AG09309 (cell line): ENCODE measurements around the gene RNPS1.
"Not testable (repeated sequence)": the region's sequence is repeated elsewhere in the genome, so short reads cannot be mapped to it uniquely, and the experiment has no call there.

ENCODE experiments used
- DNase-seq: peaks from one replicate; pipeline ENCODE4 v3.0.0-alpha.2; 2010; ENCODE audit warnings: low read depth
- H3K4me3 ChIP-seq: 2 replicates; pipeline ENCODE4 v1.5.1; 2011; ENCODE audit warnings: mild to moderate bottlenecking, low read depth, low read length, moderate library complexity; ENCODE audit not compliant: control insufficient read depth
- TF ChIP-seq, protein P1 (sequence below): IDR thresholded peaks from 2 replicates; pipeline ENCODE4 v1.5.1; 2011; ENCODE audit warnings: mild to moderate bottlenecking, low read depth, low read length, inconsistent platforms; ENCODE audit not compliant: insufficient read depth, control insufficient read depth; ENCODE audit errors: missing control alignments

Gene RNPS1

DNA sequence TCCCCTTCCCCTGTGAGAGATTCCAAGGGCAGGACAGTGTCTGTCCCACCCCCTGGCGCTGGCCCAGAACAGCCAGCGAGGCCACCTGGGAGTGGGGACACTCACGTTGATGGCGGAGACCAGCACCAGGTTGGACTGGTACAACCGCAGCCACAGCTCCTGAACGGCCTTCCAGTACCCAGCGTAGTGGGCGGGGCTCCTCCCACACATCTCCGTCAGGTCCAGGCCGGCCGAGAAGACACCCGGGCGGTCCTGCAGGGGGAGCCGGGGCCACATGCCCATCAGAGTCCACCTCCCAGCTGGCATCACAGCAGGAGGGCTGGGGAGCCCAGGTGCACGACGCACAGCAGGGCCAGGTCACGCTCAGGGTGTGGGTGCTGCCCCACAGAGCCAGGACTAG is 23.6 kb downstream of the RNPS1 start:
- no peak for DNase-seq
- TF ChIP-seq, protein P1, sequence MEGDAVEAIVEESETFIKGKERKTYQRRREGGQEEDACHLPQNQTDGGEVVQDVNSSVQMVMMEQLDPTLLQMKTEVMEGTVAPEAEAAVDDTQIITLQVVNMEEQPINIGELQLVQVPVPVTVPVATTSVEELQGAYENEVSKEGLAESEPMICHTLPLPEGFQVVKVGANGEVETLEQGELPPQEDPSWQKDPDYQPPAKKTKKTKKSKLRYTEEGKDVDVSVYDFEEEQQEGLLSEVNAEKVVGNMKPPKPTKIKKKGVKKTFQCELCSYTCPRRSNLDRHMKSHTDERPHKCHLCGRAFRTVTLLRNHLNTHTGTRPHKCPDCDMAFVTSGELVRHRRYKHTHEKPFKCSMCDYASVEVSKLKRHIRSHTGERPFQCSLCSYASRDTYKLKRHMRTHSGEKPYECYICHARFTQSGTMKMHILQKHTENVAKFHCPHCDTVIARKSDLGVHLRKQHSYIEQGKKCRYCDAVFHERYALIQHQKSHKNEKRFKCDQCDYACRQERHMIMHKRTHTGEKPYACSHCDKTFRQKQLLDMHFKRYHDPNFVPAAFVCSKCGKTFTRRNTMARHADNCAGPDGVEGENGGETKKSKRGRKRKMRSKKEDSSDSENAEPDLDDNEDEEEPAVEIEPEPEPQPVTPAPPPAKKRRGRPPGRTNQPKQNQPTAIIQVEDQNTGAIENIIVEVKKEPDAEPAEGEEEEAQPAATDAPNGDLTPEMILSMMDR, result no peak
- no peak overlapping the region for H3K4me3 ChIP-seq

DNA sequence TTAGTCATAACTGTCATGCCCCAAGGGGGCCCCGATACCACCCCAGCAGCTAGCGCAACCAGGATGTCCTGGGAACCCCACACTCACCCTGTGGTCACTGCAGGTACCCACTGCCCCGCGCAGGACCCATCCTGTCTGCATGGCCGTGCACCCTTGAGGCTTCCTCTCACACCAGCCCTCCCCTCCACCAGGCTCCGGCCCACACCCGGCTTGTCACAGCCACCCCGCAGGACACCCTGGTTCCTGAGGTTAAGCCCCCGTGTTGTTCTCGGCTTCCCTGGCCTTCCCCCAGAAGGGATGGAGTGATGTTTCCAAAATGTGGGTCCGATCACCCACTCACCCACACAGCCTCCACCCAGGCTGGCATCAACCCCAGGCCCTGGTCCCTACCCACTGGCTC is 24.1 kb downstream of the RNPS1 start:
- DNase-seq, result no peak
- TF ChIP-seq, protein P1, result no peak
- no peak overlapping the region for H3K4me3 ChIP-seq

DNA sequence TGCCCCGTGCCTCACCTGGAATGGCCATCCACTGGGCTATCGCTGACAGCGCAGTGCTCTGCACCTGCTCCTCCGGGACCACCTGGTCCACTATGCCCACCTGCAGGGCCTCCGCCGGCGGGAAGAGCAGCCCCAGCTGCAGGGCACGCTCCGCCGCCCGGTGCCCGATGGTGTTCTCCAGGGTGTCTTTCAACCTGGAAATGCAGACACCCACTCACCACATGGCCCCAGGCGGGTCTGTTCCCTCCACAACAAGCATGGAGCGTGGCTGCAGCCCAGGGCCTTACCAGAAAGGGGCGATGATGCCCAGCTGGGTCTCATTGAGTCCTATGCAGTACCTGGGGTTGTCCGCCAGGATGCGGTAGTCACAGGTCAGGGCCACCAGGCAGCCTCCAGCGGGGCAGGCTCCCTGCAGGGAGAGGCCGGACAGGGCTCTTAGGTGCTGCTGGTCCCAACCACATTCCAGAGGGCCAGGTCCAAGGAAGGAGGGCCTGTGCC is 24.8 kb downstream of the RNPS1 start:
- no peak for DNase-seq
- TF ChIP-seq, protein P1, result no peak
- H3K4me3 ChIP-seq, result no peak overlapping the region

DNA sequence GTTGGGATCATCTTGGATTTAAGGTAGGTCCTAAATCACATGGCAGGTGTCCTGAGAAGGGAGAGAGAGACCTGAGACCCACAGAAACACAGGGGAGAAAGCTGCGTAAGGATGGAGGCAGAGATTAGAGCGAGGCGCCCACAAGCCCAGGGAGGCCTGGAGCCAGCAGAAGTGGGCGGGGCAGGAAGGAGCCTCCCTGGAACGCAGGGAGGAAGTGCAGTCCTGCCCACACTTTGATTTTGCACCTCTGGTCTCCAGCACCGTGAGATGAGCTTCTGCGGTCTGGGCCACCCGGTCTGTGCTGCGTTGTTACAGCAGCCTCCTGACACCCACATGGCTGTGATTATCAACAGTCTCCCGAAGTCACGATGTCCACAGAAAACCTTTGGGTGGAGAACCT is 25.3 kb downstream of the RNPS1 start:
- no peak for DNase-seq
- TF ChIP-seq, protein P1, result no peak

DNA sequence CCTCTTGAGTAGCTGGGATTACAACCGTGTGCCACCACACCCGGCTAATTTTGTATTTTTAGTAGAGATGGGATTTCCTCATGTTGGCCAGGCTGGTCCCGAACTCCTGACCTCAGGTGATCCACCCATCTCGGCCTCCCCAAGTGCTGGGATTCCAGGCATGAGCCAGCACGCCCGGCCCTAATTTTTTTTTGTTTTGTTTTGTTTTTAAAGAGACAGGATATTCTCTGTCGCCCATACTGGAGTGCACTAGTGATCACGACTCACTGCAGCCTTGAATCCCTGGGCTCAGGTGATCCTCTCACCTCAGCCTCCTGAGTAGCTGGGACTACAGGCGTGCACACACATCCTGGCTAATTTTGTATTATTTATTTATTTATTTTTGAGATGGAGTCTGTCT is 27.6 kb downstream of the RNPS1 start:
- not testable (repeated sequence) for DNase-seq, H3K4me3 ChIP-seq

More for the DNA sequence above, 25.3 kb downstream of the RNPS1 start:
- H3K4me3 ChIP-seq, result no peak overlapping the region

DNA sequence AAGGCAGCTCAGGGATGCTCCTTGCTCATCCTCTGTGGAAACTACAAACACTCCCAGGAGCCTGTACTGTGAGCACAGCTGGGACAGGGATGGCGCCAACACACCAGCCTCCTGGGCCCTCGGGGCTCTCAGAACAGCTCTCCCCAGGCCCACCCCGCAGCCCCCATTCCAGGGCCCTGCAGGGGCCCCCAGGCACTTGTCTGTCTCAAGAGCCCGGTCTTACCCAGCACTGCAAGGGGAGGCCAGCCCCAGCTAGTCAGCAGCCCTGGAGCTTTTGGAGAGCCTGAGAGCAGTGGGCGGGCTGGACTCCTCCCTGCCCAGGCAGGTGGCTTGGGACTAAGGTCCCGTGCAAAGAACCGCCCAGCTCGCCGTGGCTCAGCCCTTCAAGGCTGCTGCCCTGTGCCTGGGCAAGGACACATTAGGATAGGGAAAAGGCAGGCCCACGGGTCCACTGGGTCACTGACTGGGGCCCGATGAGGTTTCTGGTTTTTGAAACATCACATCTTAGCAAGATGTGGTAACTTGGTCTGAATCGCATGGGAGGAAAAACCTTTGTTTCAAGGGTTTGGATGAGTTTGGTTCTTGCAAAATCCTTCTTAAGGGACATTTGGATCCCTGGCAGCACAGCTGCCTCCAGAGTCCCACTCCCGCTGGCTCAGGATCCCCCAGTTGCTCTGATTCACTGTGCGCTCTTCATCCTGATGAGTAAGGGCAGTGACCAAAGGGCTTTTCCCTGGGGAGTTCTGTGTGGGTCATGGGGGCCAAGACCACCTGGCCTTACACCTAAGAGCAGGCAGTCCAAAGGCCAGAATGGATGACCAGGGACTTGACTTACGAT is 28.9 kb downstream of the RNPS1 start:
- no peak overlapping the region for H3K4me3 ChIP-seq
- TF ChIP-seq, protein P1, result no peak
- DNase-seq, result no peak

DNA sequence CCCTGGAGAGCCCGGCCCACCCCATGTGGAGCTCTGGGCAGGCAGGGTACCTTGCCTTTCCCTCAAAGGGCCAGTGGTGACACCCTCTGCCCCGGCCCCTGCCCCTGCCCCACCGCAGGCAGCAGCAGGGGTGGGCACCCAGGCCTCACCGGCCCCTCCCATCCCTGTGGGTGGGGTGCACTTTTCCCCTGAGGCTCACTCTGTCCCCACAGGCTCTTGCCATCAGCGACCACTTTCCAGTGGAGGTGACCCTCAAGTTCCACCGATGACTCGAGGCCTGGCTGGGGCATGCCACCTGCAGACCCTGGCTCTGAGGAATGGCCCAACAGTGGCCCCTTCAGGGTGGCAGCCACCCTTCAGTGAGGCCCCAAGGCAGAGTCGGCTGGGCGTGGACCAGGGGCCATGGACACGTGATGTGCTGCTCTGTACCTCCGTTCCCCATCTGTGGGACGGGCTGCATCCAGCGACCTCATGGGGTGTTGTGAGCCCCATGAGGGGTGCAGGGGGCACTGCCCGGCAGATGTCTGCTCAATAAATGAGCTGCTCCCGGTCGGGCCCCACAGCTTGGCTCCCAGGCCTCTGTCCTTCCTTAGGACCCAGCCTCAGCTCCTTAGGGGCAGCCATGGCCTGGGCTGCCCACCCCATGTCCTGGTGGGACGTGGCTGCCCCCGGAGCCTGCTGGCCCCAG is 29.6 kb downstream of the RNPS1 start:
- DNase-seq, result no peak
- TF ChIP-seq, protein P1, result no peak
- no peak overlapping the region for H3K4me3 ChIP-seq
